Spleen (tissue), 11 donors: Measurements from ENCODE around the gene TTC36. TPM values are rescaled to one million over a fixed set of nuclear protein-coding genes. Genes with fewer than 3 reads are reported as not detected.
A peak's percentile ranks its signal among the peaks of the same experiment; 100 is the strongest.

Experiments used
- DNase-seq: peaks from one replicate; pipeline ENCODE4 v3.0.0-alpha.2; 2020
- H3K27ac ChIP-seq, 8 donors: fragments of 200-600 bp; sonication (generic) in 7 of 8; 1 replicate in 4 of 8; 2 replicates in 4 of 8; pipeline versions ENCODE4 v1.5.0 to v1.8.0; 2016 to 2021; ENCODE audit warnings: inconsistent platforms in 4 of 8, mild to moderate bottlenecking in 4 of 8, moderate library complexity in 1 of 8
- H3K27me3 ChIP-seq, 7 donors: fragments of 200-600 bp; sonication (generic) in 6 of 7; replicated peaks in 1 of 7; 1 replicate in 4 of 7; 2 replicates in 3 of 7; pipeline versions ENCODE4 v1.5.0 to v1.8.0; 2016 to 2021; ENCODE audit warnings: inconsistent platforms in 3 of 7, mild to moderate bottlenecking in 1 of 7
- H3K36me3 ChIP-seq, 6 donors: fragments of 200-600 bp; sonication (generic) in 5 of 6; 1 replicate in 4 of 6; 2 replicates in 2 of 6; pipeline versions ENCODE4 v1.5.0 to v1.8.0; 2016 to 2021; ENCODE audit warnings: inconsistent platforms in 2 of 6
- H3K4me1 ChIP-seq, 6 donors: fragments of 200-600 bp; sonication (generic) in 5 of 6; 1 replicate in 3 of 6; 2 replicates in 3 of 6; pipeline versions ENCODE4 v1.5.0 to v1.8.0; 2016 to 2021; ENCODE audit warnings: inconsistent platforms in 3 of 6
- H3K4me3 ChIP-seq, 8 donors: fragments of 200-600 bp; sonication (generic) in 7 of 8; 1 replicate in 4 of 8; 2 replicates in 4 of 8; pipeline versions ENCODE4 v1.5.0 to v1.8.0; 2016 to 2021; ENCODE audit warnings: inconsistent platforms in 4 of 8, mild to moderate bottlenecking in 4 of 8, moderate library complexity in 2 of 8
- H3K9me3 ChIP-seq, 8 donors: fragments of 200-600 bp; sonication (generic) in 7 of 8; 1 replicate in 4 of 8; 2 replicates in 4 of 8; pipeline versions ENCODE4 v1.5.0 to v1.8.0; 2016 to 2021; ENCODE audit warnings: inconsistent platforms in 4 of 8
- CTCF ChIP-seq, 11 experiments: fragments of 200-600 bp in 7 of 11; fragments of 450-650 bp in 4 of 11; sonication (generic) in 4 of 11; IDR thresholded peaks in 8 of 11; conservative IDR thresholded peaks in 3 of 11; 1 replicate in 7 of 11; 2 replicates in 4 of 11; pipeline versions ENCODE4 v1.4.0 to v1.8.0; 2016 to 2021; ENCODE audit warnings: antibody characterized with exemption in 11 of 11, inconsistent platforms in 4 of 11, mild to moderate bottlenecking in 1 of 11
- POLR2A ChIP-seq, 3 donors: fragments of 450-650 bp; IDR thresholded peaks; one replicate each; pipeline ENCODE4 v1.5.1; 2017; ENCODE audit warnings: antibody characterized with exemption in 3 of 3, mild to moderate bottlenecking in 1 of 3
- POLR2AphosphoS5 ChIP-seq, 3 donors: sonication (generic); formaldehyde crosslinking; IDR thresholded peaks; one replicate each; pipeline ENCODE4 v1.5.1; 2017; ENCODE audit warnings: antibody characterized with exemption in 3 of 3
- WGBS, 5 donors: extraction: QIAGEN DNeasy Blood & Tissue Kit in 3 of 5; methylation state at CpG; one replicate each; pipeline versions ENCODE4 v1.1.5 to v1.1.7; 2013 to 2018; 5-methylcytosine and 5-hydroxymethylcytosine counted together
- intact Hi-C: fragments of 100-400 bp; cut with DNase I; formaldehyde crosslinking; loops from one replicate; pipeline ENCODE4 v1.15.0; 2023; ENCODE audit warnings: low total_unique reads
- polyA plus RNA-seq, 3 donors: library from polyadenylated mRNA; stranded (reverse); fragments of 200-250 nt; gene quantifications; one replicate each; pipeline ENCODE4 v1.2.1, GENCODE V29; 2013
- total RNA-seq, 7 donors: library from RNA; depleted of rRNA in 3 of 7; stranded (reverse); fragments of >200 nt in 3 of 7; fragmentation: NEBNext Ultra II Directional in 4 of 7; extraction: Animal tissue kit (Norgen Biotek cat#: 25700) in 4 of 7; gene quantifications; one replicate each; pipeline versions ENCODE4 v1.1.0 to v1.2.1, GENCODE V29; 2016 to 2021
- donor health status: healthy with polysubstance abuse.
- donor health status: DM: no; HTN: no; CAD: no; lungs with moderate emphysema.
- donor health status: DM: no; HTN: no; CAD: no.
- donor health status: Bipolar disorder and iron deficiency.
- donor health status: healthy.
- donor health status: DM: no; HTN: no; CAD: no.
- donor health status: DM: yes; HTN: yes; CAD: no.

The TTC36 gene
- total and polyA plus RNA-seq, 10 donors = 0.09 to 0.97 (median 0.13) TPM; not detected in 7

DNA sequence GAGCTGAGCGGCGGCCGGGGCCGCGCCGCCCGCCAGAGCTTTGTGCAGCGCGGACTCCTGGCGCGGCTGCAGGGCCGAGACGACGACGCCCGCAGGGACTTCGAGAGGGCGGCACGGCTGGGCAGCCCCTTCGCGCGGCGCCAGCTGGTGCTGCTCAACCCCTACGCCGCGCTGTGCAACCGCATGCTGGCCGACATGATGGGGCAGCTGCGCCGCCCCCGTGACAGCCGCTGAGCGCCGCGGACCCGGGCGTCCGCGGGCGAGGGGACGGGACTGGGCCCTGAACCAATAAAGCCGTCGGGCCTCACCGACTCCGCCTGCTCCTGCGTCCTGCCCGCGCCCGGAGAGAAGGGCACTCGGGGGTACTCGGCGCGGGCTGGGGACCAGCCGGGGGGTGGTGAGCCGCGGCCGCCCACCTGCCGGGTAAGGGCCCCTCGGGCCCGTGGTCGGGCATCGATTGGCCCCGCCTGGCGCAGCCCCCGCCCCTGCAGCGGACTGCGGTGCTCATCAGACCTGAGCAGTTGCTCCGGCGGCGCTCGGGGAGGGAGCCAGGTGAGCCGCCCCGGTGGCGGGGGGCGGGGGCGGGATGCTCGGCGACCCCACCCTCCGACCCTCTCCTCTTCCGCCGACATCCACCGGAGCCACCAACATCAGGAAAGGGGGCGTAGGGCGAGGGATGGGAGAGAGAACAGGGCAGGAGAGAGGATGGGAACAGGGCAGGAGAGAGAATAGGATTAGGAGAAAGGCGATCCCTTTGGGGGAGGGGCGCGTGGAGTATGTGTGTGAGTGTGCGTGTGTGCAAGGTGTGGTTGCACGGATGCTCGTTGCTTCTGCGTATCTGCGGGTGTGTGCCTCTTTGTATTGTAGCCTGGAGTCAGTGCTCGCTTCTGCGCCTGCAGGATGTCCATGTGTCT lies 3.7 kb downstream of the TTC36 start, which contains the start of gene TMEM25:
Gene TMEM25 (plus strand): TSS at position 510 of the 914 bp plus-strand sequence. CDS start 610 bp downstream, outside the sequence.
- Histone ChIP-seq H3K9me3 (no peaks in the 10 kb centered on the region), H3K36me3 (peaks cover 0 to 20% (median 3%) of the 10 kb centered on the region in 6 donors), H3K4me3 (peak within 1 kb of the TSS; percentile 80 to 98 (median 92)), H3K4me1 (peaks cover 8 to 45% (median 26%) of the 10 kb centered on the region in 6 donors), H3K27me3 (peaks cover 0 to 10% (median 0%) of the 10 kb centered on the region in 7 donors), H3K27ac (peak within 1 kb of the TSS; percentile 51 to 80 (median 72))
- 1 to 4% (median 2%) methylated on average over 46 to 94 of the region's 94 CpGs for whole genome bisulfite sequencing, 5 donors
- intact Hi-C loops = no loop called here
- TF ChIP-seq CTCF (IDR thresholded peaks at IDR 0.05 in 8 of 11, conservative IDR thresholded peaks at IDR 0.05 in 3 of 11) = peak in 1 of 11 experiments; percentile 6
- TF ChIP-seq POLR2AphosphoS5 (IDR thresholded peaks at IDR 0.05) = peak; percentile 51 to 75 (median 71)
- TF ChIP-seq POLR2A (IDR thresholded peaks at IDR 0.05) = peak in 2 of 3 donors; percentile 24 to 40
- DNase-seq = peak; percentile 92

DNA sequence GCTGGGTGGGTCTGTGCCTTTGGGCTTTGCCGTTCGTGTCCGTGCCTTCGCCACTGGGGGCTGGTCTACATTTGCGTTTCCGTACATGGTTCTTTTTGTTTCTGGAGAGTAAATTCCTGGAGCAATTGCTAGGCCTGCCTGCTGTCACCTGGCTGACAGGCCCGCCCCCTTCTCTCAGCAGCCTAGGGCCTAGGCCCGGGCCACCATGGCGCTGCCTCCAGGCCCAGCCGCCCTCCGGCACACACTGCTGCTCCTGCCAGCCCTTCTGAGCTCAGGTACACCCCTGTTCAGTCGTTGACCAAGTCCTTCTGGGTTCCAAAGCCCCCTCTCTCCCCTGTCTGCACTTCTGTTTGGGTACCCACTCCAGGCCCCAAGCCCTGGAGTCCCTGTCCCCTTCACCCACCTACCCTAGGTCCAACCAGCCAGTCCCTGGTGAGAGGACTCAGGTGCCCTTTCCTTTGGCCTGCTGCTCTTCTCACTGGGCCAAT lies 4.4 kb downstream of the TTC36 start:
- no peak for TF ChIP-seq POLR2AphosphoS5 (IDR thresholded peaks at IDR 0.05)
- no peak for TF ChIP-seq POLR2A (IDR thresholded peaks at IDR 0.05)
- no peak for TF ChIP-seq CTCF (IDR thresholded peaks at IDR 0.05 in 8 of 11, conservative IDR thresholded peaks at IDR 0.05 in 3 of 11)
- WGBS, 5 donors = 19 to 30% (median 26%) methylated on average over 12 of the region's 12 CpGs
- H3K4me3 ChIP-seq = peak overlapping the region; percentile 80 to 98 (median 92)
- H3K36me3 ChIP-seq = peaks cover 0 to 21% (median 3%) of the 10 kb centered on the region in 6 donors
- intact Hi-C loops = no loop called here
- peaks cover 8 to 45% (median 26%) of the 10 kb centered on the region in 6 donors for H3K4me1 ChIP-seq
- peak overlapping the region in 3 of 8 donors; percentile 77 to 80 (median 79) for H3K27ac ChIP-seq
- no peak for DNase-seq
- H3K27me3 ChIP-seq = peaks cover 0 to 10% (median 0%) of the 10 kb centered on the region in 7 donors
- H3K9me3 ChIP-seq = no peaks in the 10 kb centered on the region

DNA sequence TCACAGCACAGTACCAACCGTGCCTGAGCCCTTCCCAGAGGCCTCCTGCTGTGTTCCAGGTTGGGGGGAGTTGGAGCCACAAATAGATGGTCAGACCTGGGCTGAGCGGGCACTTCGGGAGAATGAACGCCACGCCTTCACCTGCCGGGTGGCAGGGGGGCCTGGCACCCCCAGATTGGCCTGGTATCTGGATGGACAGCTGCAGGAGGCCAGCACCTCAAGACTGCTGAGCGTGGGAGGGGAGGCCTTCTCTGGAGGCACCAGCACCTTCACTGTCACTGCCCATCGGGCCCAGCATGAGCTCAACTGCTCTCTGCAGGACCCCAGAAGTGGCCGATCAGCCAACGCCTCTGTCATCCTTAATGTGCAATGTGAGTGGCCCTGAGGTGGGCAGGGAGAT lies 4.8 kb downstream of the TTC36 start:
- peaks cover 0 to 10% (median 0%) of the 10 kb centered on the region in 7 donors for H3K27me3 ChIP-seq
- TF ChIP-seq POLR2AphosphoS5 (IDR thresholded peaks at IDR 0.05) (no peak), POLR2A (IDR thresholded peaks at IDR 0.05) (no peak), CTCF (IDR thresholded peaks at IDR 0.05 in 8 of 11, conservative IDR thresholded peaks at IDR 0.05 in 3 of 11) (no peak)
- intact Hi-C loops = no loop called here
- WGBS, 5 donors = 93 to 97% (median 94%) methylated on average over 10 of the region's 10 CpGs; no CpG with 5 or more reads in 1 of the 5 donors
- peak overlapping the region in 4 of 8 donors; percentile 90 to 98 (median 96) for H3K4me3 ChIP-seq
- peak overlapping the region in 2 of 8 donors; percentile 79 to 80 for H3K27ac ChIP-seq
- H3K4me1 ChIP-seq = peaks cover 8 to 45% (median 26%) of the 10 kb centered on the region in 6 donors
- H3K9me3 ChIP-seq = no peaks in the 10 kb centered on the region
- H3K36me3 ChIP-seq = peaks cover 0 to 21% (median 3%) of the 10 kb centered on the region in 6 donors
- no peak for DNase-seq
